Hematopoietic multipotent progenitor cell (in vitro differentiated cells): ENCODE measurements around the gene TIMP3. TPM values are rescaled to one million over a fixed set of nuclear protein-coding genes. Genes with fewer than 3 reads are reported as not detected.

Experiments
- DNase-seq, 3 donors: peaks; one replicate each; pipeline ENCODE4 v3.0.0-alpha.2; 2011 to 2015; ENCODE audit warnings: low read depth in 2 of 3, low spot score in 2 of 3
- total RNA-seq: library from RNA; depleted of rRNA; stranded (reverse); fragments of >200 nt; gene quantifications from one replicate; pipeline ENCODE4 v1.2.3, GENCODE V29; 2012

The TIMP3 gene
- total RNA-seq, 1 donor = 5.9 TPM

DNA sequence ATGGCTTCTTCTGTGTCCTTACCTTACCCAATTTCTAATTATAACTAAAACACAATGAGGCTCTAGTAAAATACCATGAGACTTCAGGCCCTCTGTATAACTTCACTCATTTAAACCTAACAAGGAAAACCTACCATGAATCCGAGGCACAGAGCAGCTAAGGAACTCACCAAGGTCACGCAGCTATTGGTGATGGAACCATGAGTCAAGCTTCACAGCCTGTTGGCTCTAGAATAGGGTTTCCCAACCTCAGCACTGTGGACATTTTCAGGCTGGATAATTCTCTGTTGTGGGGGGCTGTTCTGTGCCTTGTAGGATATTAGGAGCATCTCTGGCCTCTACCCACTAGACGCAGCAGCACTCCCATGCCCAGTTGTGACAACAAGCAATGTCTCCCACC, 75.7 kb downstream of the TIMP3 start:
- DNase-seq = no peak

DNA sequence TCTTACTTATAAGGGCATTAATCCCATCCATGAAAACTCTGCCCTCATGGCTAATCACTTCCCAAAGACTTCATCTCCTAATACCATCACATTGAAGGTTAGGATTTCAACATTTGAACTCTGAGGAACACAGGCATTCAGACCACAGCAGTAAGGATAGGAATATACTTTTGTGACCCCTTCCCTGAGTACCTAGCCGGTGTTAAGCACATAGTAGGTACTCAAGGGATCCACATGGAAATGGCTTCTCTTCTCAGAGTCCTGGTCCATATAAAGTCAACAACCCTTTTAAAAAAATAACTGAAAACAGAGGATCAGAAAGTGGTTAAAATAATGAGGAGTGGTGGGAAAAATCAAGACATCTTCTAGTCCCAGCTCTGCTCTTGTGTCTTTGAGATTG, 78.0 kb downstream of the TIMP3 start:
- DNase-seq = no peak

GRCh38 chr22:32880061-32880460, 78.6 kb downstream of the TIMP3 start:
- peak in 1 of 3 donors; percentile 14 for DNase-seq

GRCh38 chr22:32880505-32880892, 79.0 kb downstream of the TIMP3 start:
- DNase-seq = no peak

DNA sequence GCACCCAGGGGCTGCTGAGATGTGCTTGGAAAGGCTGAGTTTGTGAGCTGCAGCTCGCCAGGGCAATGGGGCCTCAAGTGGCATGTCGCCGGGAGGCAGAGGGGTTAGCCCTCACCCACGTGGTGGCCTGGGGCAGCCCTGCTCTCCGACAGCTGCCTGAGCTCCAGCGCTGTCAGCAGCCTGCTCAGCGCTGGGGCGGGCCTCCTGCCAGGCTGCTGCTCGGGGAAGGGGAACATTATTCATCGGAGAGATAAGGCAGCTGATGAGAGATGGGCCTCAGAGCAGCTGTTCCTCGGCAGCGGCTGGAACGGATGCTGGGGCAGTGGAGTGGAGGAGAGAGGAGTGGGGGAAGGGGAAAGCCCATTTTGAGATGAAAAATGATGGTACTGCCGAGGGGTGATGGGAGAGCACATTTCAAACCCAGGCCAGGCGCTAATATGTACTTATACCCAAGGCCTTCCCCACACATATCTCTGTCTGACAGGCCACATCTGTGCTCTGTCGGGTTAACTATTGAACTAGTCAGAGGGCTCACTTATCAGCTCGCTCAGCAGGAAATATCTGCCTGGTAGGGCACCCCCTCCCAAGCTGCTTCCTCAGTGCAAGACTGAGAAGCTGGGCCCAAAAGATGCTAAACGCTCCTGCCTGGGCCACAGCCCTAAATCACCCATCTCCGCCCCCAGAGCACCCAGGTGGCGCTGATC, 79.5 kb downstream of the TIMP3 start:
- DNase-seq = peak in 2 of 3 donors; percentile 97 to 100

GRCh38 chr22:32882360-32882755, 80.9 kb downstream of the TIMP3 start:
- no peak for DNase-seq

- peak in 2 of 3 donors; percentile 44 to 62 for DNase-seq
Observed at GRCh38 chr22:32882774-32883530, 81.4 kb downstream of the TIMP3 start.

GRCh38 chr22:32887324-32887980, 85.9 kb downstream of the TIMP3 start:
- DNase-seq = peak in 2 of 3 donors; percentile 42 to 75

GRCh38 chr22:32888976-32889375, 87.5 kb downstream of the TIMP3 start:
- DNase-seq = no peak

DNA sequence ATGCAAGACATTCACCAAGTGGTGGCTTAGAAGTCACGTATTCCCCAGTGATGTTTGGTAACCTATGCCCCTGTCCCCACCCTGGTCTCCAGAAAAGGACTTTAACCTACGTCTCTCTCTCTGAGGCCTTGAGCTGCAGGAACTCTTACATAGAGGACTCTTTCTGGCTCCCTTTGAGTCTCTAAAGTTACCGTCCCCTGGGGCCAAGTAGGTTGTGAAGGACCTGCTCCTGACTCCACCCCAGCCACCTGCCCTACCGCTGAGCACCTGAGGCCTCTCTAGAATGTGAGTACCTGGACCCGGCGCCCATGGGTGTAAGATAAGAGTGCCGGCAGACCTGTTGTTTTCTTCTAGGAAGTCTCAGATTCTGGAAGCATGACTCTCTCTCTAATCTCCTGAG, 95.4 kb downstream of the TIMP3 start:
- DNase-seq = no peak

DNA sequence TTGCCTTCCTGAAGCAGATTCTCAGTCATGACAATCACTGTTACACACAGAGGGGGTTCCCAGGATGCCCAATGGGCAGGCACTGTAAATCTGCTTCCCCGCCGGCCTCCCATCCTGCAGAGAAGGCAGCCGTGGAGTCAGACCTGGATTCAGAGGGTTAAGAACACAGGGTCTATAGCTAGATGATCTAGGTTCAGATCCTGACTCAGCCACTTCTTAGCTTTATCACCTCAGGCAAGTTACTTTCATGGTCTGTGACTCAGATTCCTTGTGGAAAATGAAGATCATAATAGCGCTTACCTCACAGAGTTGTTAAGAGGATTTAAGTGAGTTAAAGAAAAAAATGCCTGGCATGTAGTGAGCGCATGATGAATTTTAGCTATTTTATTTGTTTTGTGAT, 95.9 kb downstream of the TIMP3 start:
- no peak for DNase-seq

DNA sequence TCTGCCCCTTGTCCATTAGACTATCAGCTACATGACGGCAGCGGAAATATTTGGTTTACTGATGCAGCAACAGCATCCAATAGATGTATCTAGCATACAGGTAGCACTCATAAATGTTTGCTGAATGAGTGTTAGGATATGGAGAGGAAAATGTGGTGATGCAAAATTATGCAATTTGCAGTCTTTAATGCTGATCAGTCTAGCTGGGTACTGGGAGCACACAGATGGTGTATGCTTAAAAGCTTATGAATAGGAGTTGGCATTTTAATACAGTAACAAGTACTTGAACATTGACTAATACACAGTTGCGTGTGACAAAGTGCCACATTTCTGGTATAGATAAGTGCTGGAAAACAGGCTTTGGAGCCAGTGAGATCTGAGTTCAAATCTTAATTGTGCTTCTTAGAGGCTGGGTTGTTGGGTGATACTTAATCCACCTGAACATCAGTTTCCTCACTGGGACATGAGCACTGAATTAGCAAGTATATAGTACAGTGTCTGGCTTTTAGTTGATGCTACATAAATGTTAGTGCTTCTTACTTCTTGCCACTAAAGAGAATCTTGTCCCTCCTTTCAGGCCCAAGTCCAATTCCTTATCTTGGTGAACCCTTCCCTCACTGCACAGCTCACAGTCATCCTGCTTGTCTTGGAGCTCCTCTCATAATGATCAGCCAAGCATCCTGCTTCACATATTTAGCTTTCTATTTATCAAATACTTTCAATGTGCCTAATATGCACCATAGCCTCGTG, 99.6 kb downstream of the TIMP3 start:
- DNase-seq = no peak

- no peak for DNase-seq
Observed at GRCh38 chr22:32901925-32902324, 100.4 kb downstream of the TIMP3 start.

DNA sequence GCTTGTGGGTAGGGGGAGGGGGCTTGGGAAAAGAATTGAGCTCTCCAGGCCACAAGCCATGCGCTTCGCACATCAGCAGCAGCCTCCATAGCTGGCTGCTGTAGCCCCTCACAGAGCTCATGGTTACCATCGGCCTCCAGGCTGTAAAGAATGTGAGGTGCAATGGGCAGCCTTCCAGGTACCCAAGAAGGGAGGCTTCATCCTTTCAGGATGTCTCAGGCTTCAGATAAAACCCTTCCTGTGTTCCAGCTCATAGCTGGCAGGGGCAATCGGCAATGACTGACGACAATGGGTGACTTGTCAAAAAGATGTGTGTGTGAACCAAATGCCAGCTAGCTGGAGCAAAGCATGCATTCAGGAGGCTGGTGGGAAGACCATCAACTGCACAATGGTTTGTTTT, 102.0 kb downstream of the TIMP3 start:
- DNase-seq = no peak

- peak in 1 of 3 donors; percentile 58 for DNase-seq
Observed at GRCh38 chr22:32904044-32904443, 102.5 kb downstream of the TIMP3 start.

GRCh38 chr22:32905400-32905799, 103.9 kb downstream of the TIMP3 start:
- DNase-seq = no peak

GRCh38 chr22:32909581-32910428, 108.3 kb downstream of the TIMP3 start:
- DNase-seq = no peak

- no peak for DNase-seq
Observed at GRCh38 chr22:32910429-32910772, 108.9 kb downstream of the TIMP3 start.

GRCh38 chr22:32911503-32911902, 110.0 kb downstream of the TIMP3 start:
- DNase-seq = peak in 1 of 3 donors; percentile 11
